Body of pancreas (tissue), 4 donors: ENCODE results near the gene CCDC30. TPM values are rescaled to one million over a fixed set of nuclear protein-coding genes. Genes with fewer than 3 reads are reported as not detected.

ENCODE experiments used
- ATAC-seq: fragments of 150-250 bp; one replicate; pipeline ENCODE4 v1.9.1; 2016
- DNase-seq, 4 donors: peaks; one replicate each; pipeline ENCODE4 v3.0.0-alpha.2; 2019
- H3K27ac ChIP-seq, 4 donors: fragments of 200-600 bp; sonication (generic); 1 replicate in 3 of 4; 2 replicates in 1 of 4; pipeline versions ENCODE4 v1.5.1 to v1.6.1; 2016 to 2019; ENCODE audit warnings: mild to moderate bottlenecking in 1 of 4, mixed read lengths in 1 of 4, moderate library complexity in 1 of 4
- H3K27me3 ChIP-seq, 2 donors: fragments of 200-600 bp; sonication (generic); one replicate each; pipeline ENCODE4 v1.6.0; 2016; ENCODE audit warnings: mild to moderate bottlenecking in 1 of 2
- H3K36me3 ChIP-seq, 2 donors: fragments of 200-600 bp; sonication (generic); replicated peaks in 1 of 2; 2 replicates each; pipeline ENCODE4 v1.5.1; 2016; ENCODE audit warnings: low read depth in 2 of 2; ENCODE audit not compliant: insufficient read depth in 1 of 2
- H3K4me1 ChIP-seq: fragments of 200-600 bp; sonication (generic); one replicate; pipeline ENCODE4 v1.6.0; 2016
- H3K4me3 ChIP-seq, 2 donors: fragments of 200-600 bp; sonication (generic); 1 replicate in 1 of 2; 2 replicates in 1 of 2; pipeline ENCODE4 v1.5.1; 2016 to 2019
- H3K9me3 ChIP-seq, 3 donors: fragments of 200-600 bp; sonication (generic); 1 replicate in 2 of 3; 2 replicates in 1 of 3; pipeline ENCODE4 v1.5.1; 2016
- POLR2A ChIP-seq, 3 donors: fragments of 450-650 bp; IDR thresholded peaks; one replicate each; pipeline ENCODE4 v1.6.1; 2016; ENCODE audit warnings: antibody characterized with exemption in 3 of 3, mild to moderate bottlenecking in 2 of 3
- WGBS, 2 donors: methylation state at CpG; one replicate each; pipeline ENCODE4 v1.1.5; 2017; 5-methylcytosine and 5-hydroxymethylcytosine counted together
- intact Hi-C: fragments of 100-400 bp; cut with DNase I; formaldehyde crosslinking; loops from one replicate; pipeline ENCODE4 v1.15.1; 2023
- total RNA-seq, 2 donors: library from RNA; depleted of rRNA; stranded (reverse); fragments of >200 nt; gene quantifications; one replicate each; pipeline ENCODE4 v1.1.0, GENCODE V29; 2016
- TF ChIP-seq, protein P1 (sequence below), 7 experiments: fragments of 450-650 bp in 4 of 7; fragments of 200-600 bp in 3 of 7; sonication (generic) in 3 of 7; IDR thresholded peaks; one replicate each; pipeline ENCODE4 v1.5.1; 2016 to 2019; ENCODE audit warnings: antibody characterized with exemption in 7 of 7

The CCDC30 gene
- total RNA-seq, 2 donors from 2014 or later = 2.3 to 8.9 TPM

DNA sequence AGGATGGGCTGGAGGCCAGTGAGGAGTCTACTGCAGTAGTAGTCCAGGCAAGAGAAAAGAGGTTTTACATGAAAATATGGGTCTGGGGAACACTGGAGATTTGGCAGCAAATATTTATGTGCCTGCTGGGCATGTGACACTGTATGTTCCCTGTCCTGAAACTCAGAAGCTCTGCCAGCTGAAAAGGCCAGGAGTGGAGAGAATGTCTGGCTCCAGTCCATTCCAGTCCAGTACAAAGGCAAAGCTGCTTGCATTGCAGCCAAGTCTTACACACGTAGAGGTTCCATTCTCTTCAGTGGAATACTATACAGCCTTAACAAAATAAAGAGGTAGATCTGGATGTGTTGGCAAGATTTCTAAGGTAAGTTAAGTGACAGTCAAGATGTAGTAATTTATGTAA is 211.6 kb downstream of the CCDC30 start:
- peak in 1 of 4 donors; percentile 31 for DNase-seq
- H3K4me1 ChIP-seq = no peaks in the 10 kb centered on the region
- ATAC-seq = no peak
- WGBS, 2 donors = 31 to 46% methylated on average over 1 of the region's 1 CpG
- no peaks in the 10 kb centered on the region for H3K9me3 ChIP-seq
- intact Hi-C loops = loop anchor here (10.0 kb wide), 1 partner anchor 90 kb away; the partner anchor contains the start of genes C1orf50 and P3H1
- peaks cover 0 to 3% of the 10 kb centered on the region in 2 donors for H3K36me3 ChIP-seq
- H3K4me3 ChIP-seq = no peak overlapping the region
- TF ChIP-seq POLR2A (IDR thresholded peaks at IDR 0.05) = no peak
- TF ChIP-seq, protein P1, sequence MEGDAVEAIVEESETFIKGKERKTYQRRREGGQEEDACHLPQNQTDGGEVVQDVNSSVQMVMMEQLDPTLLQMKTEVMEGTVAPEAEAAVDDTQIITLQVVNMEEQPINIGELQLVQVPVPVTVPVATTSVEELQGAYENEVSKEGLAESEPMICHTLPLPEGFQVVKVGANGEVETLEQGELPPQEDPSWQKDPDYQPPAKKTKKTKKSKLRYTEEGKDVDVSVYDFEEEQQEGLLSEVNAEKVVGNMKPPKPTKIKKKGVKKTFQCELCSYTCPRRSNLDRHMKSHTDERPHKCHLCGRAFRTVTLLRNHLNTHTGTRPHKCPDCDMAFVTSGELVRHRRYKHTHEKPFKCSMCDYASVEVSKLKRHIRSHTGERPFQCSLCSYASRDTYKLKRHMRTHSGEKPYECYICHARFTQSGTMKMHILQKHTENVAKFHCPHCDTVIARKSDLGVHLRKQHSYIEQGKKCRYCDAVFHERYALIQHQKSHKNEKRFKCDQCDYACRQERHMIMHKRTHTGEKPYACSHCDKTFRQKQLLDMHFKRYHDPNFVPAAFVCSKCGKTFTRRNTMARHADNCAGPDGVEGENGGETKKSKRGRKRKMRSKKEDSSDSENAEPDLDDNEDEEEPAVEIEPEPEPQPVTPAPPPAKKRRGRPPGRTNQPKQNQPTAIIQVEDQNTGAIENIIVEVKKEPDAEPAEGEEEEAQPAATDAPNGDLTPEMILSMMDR (IDR thresholded peaks at IDR 0.05) = no peak
- H3K27ac ChIP-seq = no peak overlapping the region
- no peaks in the 10 kb centered on the region for H3K27me3 ChIP-seq

DNA sequence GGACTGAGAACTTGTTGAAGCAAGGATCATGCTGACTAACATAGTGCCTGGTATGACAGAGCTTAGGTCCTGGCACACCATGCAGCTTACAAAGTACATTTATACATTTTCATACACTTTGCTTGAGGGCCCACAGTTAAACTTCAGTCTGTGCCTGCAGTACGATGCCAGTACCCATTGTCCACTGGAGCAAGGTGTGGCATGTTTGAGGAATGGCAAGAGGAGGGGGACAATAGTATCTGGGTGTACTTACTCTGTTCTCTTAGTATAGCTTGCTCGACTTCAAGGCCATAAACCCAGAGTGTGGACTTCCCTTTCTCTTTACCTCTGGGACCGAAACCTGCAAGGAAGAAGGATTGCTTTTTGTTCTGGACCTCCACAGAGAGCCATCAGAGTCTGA is 212.4 kb downstream of the CCDC30 start:
- peaks cover 7% of the 10 kb centered on the region for H3K4me1 ChIP-seq
- H3K36me3 ChIP-seq = no peaks in the 10 kb centered on the region
- intact Hi-C loops = loop anchor here (10.0 kb wide), 1 partner anchor 89 kb away; the partner anchor contains the start of genes C1orf50 and P3H1
- 92 to 93% methylated on average over 3 of the region's 3 CpGs for WGBS, 2 donors
- H3K27ac ChIP-seq = no peak overlapping the region
- DNase-seq (no peak), ATAC-seq (no peak)
- H3K27me3 ChIP-seq = no peaks in the 10 kb centered on the region
- TF ChIP-seq POLR2A (IDR thresholded peaks at IDR 0.05) = no peak
- TF ChIP-seq, protein P1 (IDR thresholded peaks at IDR 0.05) = no peak
- no peak overlapping the region for H3K4me3 ChIP-seq
- H3K9me3 ChIP-seq = no peaks in the 10 kb centered on the region

DNA sequence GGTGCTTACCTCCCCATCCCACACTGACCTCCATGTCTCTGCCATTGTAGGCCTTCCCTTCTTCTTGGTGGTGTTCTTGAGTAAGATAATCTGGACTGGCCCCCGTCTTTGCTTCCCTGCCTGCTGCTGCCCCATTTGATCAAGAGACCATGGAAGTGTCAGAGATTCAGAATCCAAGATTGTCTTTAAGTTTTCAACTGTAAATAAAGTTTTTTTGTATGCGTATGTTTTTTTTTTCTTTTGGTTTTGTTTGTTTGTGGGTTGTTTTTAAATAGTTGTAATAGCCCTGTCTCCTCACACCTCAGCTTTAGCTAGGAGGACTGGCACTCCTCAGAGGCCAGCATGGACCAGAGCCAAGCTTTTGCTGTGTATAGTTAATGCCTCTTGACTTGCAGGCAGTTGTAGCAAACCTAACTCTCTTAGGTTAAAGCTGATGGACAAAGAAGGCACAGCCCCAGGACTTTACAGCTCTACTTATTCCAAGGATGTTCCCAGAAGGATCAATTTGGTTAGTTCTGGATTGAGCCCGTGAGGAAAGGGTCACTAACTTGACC is 213.5 kb downstream of the CCDC30 start:
- WGBS, 2 donors = 91 to 97% methylated on average over 3 of the region's 3 CpGs
- no peak for ATAC-seq
- Histone ChIP-seq H3K27me3 (no peaks in the 10 kb centered on the region), H3K27ac (no peak overlapping the region), H3K4me1 (peaks cover 16% of the 10 kb centered on the region), H3K4me3 (no peak overlapping the region), H3K36me3 (no peaks in the 10 kb centered on the region), H3K9me3 (no peaks in the 10 kb centered on the region)
- intact Hi-C loops = loop anchor here (10.0 kb wide), 1 partner anchor 88 kb away; the partner anchor contains the start of genes C1orf50 and P3H1
- no peak for DNase-seq
- TF ChIP-seq, protein P1 (IDR thresholded peaks at IDR 0.05) = no peak
- no peak for TF ChIP-seq POLR2A (IDR thresholded peaks at IDR 0.05)

DNA sequence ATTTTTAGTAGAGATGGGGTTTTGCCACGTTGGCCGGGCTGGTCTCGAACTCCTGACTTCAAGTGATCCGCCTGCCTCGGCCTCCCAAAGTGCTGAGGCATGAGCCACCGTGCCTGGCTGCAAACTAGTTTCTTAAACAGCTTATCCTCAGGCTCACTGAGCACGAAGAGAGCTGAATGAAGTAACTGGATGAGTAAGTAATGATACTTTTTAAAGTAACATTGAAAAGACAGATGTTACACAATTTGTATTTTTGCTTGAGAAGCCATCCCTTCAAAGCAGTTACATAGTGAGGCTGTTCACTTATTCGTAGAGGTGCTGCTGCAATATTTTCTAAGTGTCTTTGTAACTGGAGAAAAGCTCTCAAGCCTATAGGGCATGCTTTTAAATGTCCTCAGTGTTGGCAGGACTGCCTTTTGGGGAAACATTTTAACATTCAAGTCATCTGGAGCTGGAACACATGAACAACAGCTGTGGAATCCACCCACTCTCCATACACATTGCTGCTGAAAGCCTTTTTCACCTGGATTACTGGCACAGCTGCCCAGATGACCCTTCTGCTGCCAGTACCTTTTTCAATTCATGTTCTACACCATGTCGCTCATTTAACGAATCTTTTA is 216.4 kb downstream of the CCDC30 start:
- Histone ChIP-seq H3K9me3 (no peaks in the 10 kb centered on the region), H3K27ac (no peak overlapping the region), H3K4me3 (no peak overlapping the region), H3K4me1 (peaks cover 29% of the 10 kb centered on the region), H3K27me3 (no peaks in the 10 kb centered on the region), H3K36me3 (no peaks in the 10 kb centered on the region)
- DNase-seq = no peak
- intact Hi-C loops = loop anchor here (10.0 kb wide), 1 partner anchor 85 kb away; the partner anchor contains the start of genes C1orf50 and P3H1
- TF ChIP-seq POLR2A (IDR thresholded peaks at IDR 0.05) = no peak
- TF ChIP-seq, protein P1 (IDR thresholded peaks at IDR 0.05) = no peak
- no peak for ATAC-seq
- 83 to 87% methylated on average over 10 of the region's 10 CpGs for WGBS, 2 donors
